ENCODE data around the gene IL20. TPM values are rescaled to one million over a fixed set of nuclear protein-coding genes. Genes with fewer than 3 reads are reported as not detected.

IL20 gene
- total and polyA plus RNA-seq, 2 of the 8 experiments (the other 6 are each of a cell fraction or from before 2014, with no cell fraction given), result not detected

DNA sequence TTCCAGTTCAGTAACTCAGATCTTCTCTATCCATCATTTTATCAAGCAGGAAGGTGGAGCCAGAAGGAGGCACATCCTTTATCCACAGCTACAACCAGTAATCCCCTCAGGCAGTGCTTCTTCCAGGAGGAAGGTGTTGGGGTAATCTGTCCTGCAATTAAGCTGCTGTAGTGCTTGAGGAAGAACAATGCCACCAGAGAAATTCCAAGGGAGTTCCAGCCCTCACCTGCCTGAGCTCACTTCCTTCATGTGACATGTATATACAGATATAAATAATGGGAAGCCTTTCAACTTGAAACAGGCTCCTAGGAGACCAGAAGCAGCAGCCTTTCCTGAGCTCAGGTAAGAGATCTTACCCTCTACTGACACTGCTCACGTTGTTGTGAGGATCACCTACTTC, 2.2 kb upstream of the IL20 start (continued):
- TF ChIP-seq, protein P1, sequence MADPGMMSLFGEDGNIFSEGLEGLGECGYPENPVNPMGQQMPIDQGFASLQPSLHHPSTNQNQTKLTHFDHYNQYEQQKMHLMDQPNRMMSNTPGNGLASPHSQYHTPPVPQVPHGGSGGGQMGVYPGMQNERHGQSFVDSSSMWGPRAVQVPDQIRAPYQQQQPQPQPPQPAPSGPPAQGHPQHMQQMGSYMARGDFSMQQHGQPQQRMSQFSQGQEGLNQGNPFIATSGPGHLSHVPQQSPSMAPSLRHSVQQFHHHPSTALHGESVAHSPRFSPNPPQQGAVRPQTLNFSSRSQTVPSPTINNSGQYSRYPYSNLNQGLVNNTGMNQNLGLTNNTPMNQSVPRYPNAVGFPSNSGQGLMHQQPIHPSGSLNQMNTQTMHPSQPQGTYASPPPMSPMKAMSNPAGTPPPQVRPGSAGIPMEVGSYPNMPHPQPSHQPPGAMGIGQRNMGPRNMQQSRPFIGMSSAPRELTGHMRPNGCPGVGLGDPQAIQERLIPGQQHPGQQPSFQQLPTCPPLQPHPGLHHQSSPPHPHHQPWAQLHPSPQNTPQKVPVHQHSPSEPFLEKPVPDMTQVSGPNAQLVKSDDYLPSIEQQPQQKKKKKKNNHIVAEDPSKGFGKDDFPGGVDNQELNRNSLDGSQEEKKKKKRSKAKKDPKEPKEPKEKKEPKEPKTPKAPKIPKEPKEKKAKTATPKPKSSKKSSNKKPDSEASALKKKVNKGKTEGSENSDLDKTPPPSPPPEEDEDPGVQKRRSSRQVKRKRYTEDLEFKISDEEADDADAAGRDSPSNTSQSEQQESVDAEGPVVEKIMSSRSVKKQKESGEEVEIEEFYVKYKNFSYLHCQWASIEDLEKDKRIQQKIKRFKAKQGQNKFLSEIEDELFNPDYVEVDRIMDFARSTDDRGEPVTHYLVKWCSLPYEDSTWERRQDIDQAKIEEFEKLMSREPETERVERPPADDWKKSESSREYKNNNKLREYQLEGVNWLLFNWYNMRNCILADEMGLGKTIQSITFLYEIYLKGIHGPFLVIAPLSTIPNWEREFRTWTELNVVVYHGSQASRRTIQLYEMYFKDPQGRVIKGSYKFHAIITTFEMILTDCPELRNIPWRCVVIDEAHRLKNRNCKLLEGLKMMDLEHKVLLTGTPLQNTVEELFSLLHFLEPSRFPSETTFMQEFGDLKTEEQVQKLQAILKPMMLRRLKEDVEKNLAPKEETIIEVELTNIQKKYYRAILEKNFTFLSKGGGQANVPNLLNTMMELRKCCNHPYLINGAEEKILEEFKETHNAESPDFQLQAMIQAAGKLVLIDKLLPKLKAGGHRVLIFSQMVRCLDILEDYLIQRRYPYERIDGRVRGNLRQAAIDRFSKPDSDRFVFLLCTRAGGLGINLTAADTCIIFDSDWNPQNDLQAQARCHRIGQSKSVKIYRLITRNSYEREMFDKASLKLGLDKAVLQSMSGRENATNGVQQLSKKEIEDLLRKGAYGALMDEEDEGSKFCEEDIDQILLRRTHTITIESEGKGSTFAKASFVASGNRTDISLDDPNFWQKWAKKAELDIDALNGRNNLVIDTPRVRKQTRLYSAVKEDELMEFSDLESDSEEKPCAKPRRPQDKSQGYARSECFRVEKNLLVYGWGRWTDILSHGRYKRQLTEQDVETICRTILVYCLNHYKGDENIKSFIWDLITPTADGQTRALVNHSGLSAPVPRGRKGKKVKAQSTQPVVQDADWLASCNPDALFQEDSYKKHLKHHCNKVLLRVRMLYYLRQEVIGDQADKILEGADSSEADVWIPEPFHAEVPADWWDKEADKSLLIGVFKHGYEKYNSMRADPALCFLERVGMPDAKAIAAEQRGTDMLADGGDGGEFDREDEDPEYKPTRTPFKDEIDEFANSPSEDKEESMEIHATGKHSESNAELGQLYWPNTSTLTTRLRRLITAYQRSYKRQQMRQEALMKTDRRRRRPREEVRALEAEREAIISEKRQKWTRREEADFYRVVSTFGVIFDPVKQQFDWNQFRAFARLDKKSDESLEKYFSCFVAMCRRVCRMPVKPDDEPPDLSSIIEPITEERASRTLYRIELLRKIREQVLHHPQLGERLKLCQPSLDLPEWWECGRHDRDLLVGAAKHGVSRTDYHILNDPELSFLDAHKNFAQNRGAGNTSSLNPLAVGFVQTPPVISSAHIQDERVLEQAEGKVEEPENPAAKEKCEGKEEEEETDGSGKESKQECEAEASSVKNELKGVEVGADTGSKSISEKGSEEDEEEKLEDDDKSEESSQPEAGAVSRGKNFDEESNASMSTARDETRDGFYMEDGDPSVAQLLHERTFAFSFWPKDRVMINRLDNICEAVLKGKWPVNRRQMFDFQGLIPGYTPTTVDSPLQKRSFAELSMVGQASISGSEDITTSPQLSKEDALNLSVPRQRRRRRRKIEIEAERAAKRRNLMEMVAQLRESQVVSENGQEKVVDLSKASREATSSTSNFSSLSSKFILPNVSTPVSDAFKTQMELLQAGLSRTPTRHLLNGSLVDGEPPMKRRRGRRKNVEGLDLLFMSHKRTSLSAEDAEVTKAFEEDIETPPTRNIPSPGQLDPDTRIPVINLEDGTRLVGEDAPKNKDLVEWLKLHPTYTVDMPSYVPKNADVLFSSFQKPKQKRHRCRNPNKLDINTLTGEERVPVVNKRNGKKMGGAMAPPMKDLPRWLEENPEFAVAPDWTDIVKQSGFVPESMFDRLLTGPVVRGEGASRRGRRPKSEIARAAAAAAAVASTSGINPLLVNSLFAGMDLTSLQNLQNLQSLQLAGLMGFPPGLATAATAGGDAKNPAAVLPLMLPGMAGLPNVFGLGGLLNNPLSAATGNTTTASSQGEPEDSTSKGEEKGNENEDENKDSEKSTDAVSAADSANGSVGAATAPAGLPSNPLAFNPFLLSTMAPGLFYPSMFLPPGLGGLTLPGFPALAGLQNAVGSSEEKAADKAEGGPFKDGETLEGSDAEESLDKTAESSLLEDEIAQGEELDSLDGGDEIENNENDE (IDR thresholded peaks at IDR 0.05; ENCODE audit: insufficient replicate concordance, low read length), result no peak
- TF ChIP-seq, protein P2, sequence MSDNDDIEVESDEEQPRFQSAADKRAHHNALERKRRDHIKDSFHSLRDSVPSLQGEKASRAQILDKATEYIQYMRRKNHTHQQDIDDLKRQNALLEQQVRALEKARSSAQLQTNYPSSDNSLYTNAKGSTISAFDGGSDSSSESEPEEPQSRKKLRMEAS (IDR thresholded peaks at IDR 0.05), result no peak
- TF ChIP-seq NRF1 (IDR thresholded peaks at IDR 0.05; ENCODE audit: low read depth, low read length) (no peak), BRCA1 (IDR thresholded peaks at IDR 0.05; ENCODE audit: low read depth, low read length) (no peak), CTBP2 (IDR thresholded peaks at IDR 0.05; ENCODE audit: borderline replicate concordance, insufficient read depth, insufficient read length, low read length) (no peak), RFX5 (IDR thresholded peaks at IDR 0.05; ENCODE audit: borderline replicate concordance, low read depth, low read length) (no peak), SP4 (IDR thresholded peaks at IDR 0.05; ENCODE audit: low read length) (no peak), BCL11A (IDR thresholded peaks at IDR 0.05; ENCODE audit: low read depth in 2 of 2, low read length in 2 of 2) (no peak), CBX5 (IDR thresholded peaks at IDR 0.05; ENCODE audit: low read depth, low read length) (no peak), CHD1 (IDR thresholded peaks at IDR 0.05; ENCODE audit: low read depth, low read length) (no peak)

Measured in H1 (cell line).